Ishikawa (cell line): ENCODE data around the gene FARS2.

ENCODE experiments used
- CEBPB ChIP-seq: IDR thresholded peaks from 2 replicates; pipeline ENCODE4 v1.6.1; 2012
- CREB1 ChIP-seq: IDR thresholded peaks from 2 replicates; pipeline ENCODE4 v1.6.1; 2012; ENCODE audit warnings: low read depth
- EGR1 ChIP-seq: IDR thresholded peaks from 2 replicates; pipeline ENCODE4 v1.6.1; 2012
- EP300 ChIP-seq: IDR thresholded peaks from 2 replicates; pipeline ENCODE4 v1.6.1; 2012; ENCODE audit warnings: borderline replicate concordance
- FOXM1 ChIP-seq: IDR thresholded peaks from 2 replicates; pipeline ENCODE4 v1.6.1; 2012; ENCODE audit warnings: low read depth, borderline replicate concordance
- MAX ChIP-seq: IDR thresholded peaks from 2 replicates; pipeline ENCODE4 v1.6.1; 2012
- NFIC ChIP-seq: IDR thresholded peaks from 2 replicates; pipeline ENCODE4 v1.6.1; 2012
- RAD21 ChIP-seq: IDR thresholded peaks from 2 replicates; pipeline ENCODE4 v1.6.1; 2012; ENCODE audit warnings: low read depth
- TAF1 ChIP-seq: IDR thresholded peaks from 2 replicates; pipeline ENCODE4 v1.6.1; 2012; ENCODE audit warnings: low read depth, mild to moderate bottlenecking
- TCF12 ChIP-seq: IDR thresholded peaks from 2 replicates; pipeline ENCODE4 v1.6.1; 2012; ENCODE audit warnings: low read depth
- TEAD4 ChIP-seq: IDR thresholded peaks from 2 replicates; pipeline ENCODE4 v1.6.1; 2012
- USF1 ChIP-seq: IDR thresholded peaks from 2 replicates; pipeline ENCODE4 v1.6.1; 2012
- YY1 ChIP-seq: IDR thresholded peaks from 2 replicates; pipeline ENCODE4 v1.6.1; 2012; ENCODE audit warnings: low read depth
- ZBTB7A ChIP-seq: IDR thresholded peaks from 2 replicates; pipeline ENCODE4 v1.6.1; 2012; ENCODE audit warnings: low read depth
- TF ChIP-seq, protein P1 (sequence below): IDR thresholded peaks from 2 replicates; pipeline ENCODE4 v1.6.1; 2012; ENCODE audit warnings: low read depth, mild to moderate bottlenecking

Gene FARS2

GRCh38 chr6:5388326-5388725 lies 127.0 kb downstream of the FARS2 start:
- TF ChIP-seq CREB1: no peak
- no peak for TF ChIP-seq EP300
- no peak for TF ChIP-seq TAF1
- no peak for TF ChIP-seq FOXM1
- TF ChIP-seq MAX: no peak
- TF ChIP-seq ZBTB7A: no peak

DNA sequence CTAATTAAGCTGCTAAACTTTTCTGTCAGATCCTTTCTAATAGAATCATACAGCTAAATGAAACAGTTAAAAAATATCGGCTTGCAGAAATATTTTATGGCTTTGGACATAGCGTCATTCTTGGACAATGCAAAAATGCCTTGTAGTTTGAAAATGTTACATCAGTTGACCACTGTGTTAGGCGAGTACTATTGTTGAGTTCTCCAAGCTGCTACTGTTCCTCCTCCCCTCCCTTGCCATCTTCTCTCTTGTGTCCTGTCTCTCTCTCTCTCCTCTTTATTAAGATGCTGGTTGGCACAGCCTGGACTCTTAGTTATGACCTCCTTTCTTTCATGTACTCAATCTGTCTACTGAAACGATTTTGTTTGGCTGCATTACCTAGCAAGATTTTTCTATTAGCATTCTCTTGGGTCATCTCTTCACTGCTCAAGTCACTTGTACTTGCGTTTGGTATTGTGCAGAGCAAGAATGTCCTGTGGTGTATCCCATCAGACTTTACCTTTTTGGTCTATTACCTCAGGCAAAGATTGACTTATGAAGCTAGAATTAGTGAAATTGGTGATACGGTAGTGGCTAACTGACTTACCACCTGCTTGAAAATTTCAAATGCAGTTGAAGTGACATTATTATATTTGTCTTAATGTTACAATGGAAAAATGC lies 127.9 kb downstream of the FARS2 start:
- TF ChIP-seq TCF12 (no peak), NFIC (no peak), CEBPB (no peak), EGR1 (no peak), TEAD4 (no peak), RAD21 (no peak)
- TF ChIP-seq, protein P1, sequence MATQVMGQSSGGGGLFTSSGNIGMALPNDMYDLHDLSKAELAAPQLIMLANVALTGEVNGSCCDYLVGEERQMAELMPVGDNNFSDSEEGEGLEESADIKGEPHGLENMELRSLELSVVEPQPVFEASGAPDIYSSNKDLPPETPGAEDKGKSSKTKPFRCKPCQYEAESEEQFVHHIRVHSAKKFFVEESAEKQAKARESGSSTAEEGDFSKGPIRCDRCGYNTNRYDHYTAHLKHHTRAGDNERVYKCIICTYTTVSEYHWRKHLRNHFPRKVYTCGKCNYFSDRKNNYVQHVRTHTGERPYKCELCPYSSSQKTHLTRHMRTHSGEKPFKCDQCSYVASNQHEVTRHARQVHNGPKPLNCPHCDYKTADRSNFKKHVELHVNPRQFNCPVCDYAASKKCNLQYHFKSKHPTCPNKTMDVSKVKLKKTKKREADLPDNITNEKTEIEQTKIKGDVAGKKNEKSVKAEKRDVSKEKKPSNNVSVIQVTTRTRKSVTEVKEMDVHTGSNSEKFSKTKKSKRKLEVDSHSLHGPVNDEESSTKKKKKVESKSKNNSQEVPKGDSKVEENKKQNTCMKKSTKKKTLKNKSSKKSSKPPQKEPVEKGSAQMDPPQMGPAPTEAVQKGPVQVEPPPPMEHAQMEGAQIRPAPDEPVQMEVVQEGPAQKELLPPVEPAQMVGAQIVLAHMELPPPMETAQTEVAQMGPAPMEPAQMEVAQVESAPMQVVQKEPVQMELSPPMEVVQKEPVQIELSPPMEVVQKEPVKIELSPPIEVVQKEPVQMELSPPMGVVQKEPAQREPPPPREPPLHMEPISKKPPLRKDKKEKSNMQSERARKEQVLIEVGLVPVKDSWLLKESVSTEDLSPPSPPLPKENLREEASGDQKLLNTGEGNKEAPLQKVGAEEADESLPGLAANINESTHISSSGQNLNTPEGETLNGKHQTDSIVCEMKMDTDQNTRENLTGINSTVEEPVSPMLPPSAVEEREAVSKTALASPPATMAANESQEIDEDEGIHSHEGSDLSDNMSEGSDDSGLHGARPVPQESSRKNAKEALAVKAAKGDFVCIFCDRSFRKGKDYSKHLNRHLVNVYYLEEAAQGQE: no peak

GRCh38 chr6:5390177-5390576 lies 128.9 kb downstream of the FARS2 start:
- TF ChIP-seq EP300 (no peak), TCF12 (no peak), CEBPB (no peak), NFIC (no peak), MAX (no peak), EGR1 (no peak), TAF1 (no peak), TEAD4 (no peak), CREB1 (no peak), USF1 (no peak)

DNA sequence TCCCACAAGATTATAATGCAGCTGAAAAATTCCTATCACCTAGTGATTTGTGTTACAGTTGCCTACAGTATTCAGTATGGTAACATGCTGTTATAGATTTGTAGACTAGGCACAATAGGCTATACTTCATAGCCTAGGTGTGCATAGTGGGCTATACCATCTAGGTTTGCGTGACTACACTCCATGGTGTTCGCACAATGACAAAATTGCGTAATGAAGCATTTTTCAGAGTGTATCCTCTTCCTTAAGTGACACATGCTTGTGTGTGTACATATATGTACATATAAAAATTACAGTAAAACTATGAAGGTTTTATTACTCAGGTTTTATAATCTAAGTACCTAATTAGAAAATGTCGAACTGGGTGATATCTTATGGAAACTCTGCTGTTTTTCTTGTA lies 133.0 kb downstream of the FARS2 start:
- TF ChIP-seq TCF12: no peak
- peak; percentile 40; the same call in 1 of the 2 replicates for TF ChIP-seq CEBPB

DNA sequence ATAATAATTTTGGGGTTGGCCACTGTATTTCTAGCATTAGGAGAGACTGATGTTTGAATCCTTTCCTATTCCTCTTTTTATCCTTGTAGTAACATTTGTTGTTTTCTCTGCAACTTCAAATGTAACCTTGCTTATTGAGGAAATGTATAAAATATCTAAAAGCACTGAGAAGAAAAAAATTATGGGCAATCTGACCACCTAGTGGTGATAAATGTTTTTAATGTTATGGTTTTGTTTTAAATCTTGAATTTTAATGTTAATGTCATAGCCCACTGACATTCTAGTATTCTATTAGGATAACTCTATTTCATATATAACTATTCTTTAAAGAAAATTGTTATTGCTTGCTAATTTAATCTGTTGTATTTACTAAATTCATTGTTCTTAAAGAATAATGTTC lies 134.4 kb downstream of the FARS2 start:
- TF ChIP-seq FOXM1: no peak
- no peak for TF ChIP-seq YY1
- no peak for TF ChIP-seq USF1
- TF ChIP-seq CREB1: no peak
- TF ChIP-seq EGR1: no peak

DNA sequence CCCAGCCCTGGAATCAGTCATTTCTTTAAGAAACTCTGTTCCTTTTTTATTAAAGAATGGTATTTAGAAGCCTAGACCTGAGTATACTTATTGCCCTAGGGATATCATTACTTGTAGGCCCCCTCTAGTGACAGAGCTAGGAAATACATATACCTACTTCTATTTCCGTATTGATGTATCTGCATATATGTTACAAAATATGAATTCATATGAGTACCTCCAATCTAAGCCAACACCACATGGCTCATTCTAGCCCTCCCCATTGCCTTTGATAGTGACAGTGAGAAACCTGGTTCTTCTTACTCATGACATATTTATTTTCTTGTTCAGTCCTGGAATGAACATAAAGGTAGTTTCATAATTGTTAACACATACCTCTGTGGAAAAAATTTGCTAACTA lies 137.2 kb downstream of the FARS2 start:
- TF ChIP-seq RAD21 (peak; percentile 39; the same call in 1 of the 2 replicates), CREB1 (no peak)

DNA sequence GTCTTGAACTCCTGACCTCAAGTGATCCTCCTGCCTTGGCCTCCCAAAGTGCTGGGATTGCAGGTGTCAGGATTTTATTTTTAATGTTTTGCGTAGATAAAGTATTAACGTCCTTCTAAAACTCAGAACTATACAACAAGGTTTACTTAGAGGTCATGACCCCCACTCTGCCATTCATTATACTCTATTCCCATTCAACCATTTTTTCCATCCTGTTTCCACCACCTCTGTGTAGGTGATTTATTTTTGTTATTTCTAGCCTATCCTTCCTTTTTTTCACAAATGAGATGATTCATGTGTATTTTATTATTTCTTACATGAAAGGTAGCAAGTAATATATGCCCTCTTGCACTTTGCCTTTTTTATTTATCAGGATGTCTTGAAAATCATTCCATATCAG lies 138.1 kb downstream of the FARS2 start:
- TF ChIP-seq RAD21: no peak
- no peak for TF ChIP-seq MAX
- no peak for TF ChIP-seq CREB1
- TF ChIP-seq FOXM1: no peak
- TF ChIP-seq TCF12: no peak
- TF ChIP-seq TAF1: no peak
- no peak for TF ChIP-seq CEBPB
- TF ChIP-seq EP300: no peak
- no peak for TF ChIP-seq EGR1
- TF ChIP-seq YY1: no peak
- no peak for TF ChIP-seq TEAD4
- TF ChIP-seq ZBTB7A: no peak
- TF ChIP-seq NFIC: no peak
- no peak for TF ChIP-seq USF1
- TF ChIP-seq, protein P1: no peak
